IMR-90 (cell line): Measurements from ENCODE around the gene PHPT1.

Source experiments
- CTCF ChIP-seq: conservative IDR thresholded peaks from 2 replicates; pipeline ENCODE4 v1.5.1; 2012; ENCODE audit warnings: mild to moderate bottlenecking, low read depth, low read length, improper control_type of control experiment
- MAZ ChIP-seq: IDR thresholded peaks from 2 replicates; pipeline ENCODE4 v1.6.1; 2012; ENCODE audit warnings: low read depth, mild to moderate bottlenecking, low read length, improper control_type of control experiment, moderate library complexity, borderline replicate concordance
- MXI1 ChIP-seq: IDR thresholded peaks from 2 replicates; pipeline ENCODE4 v1.6.1; 2012; ENCODE audit warnings: low read depth, mild to moderate bottlenecking, low read length, moderate library complexity, borderline replicate concordance
- NFE2L2 ChIP-seq: fragments of 150-350 bp; IDR thresholded peaks from 2 replicates; pipeline ENCODE4 v1.6.1; 2016; ENCODE audit warnings: low read depth, mild to moderate bottlenecking, low read length
- POLR2A ChIP-seq: IDR thresholded peaks from 2 replicates; pipeline ENCODE4 v1.6.1; 2012; ENCODE audit warnings: mild to moderate bottlenecking, low read depth, low read length
- RAD21 ChIP-seq: IDR thresholded peaks from 2 replicates; pipeline ENCODE4 v1.6.1; 2012; ENCODE audit warnings: low read length, improper control_type of control experiment
- SMC3 ChIP-seq: fragments of 150-350 bp; IDR thresholded peaks from 2 replicates; pipeline ENCODE4 v1.6.1; 2016; ENCODE audit warnings: low read depth, mild to moderate bottlenecking, antibody characterized with exemption, low read length, moderate library complexity
- USF2 ChIP-seq: fragments of 150-350 bp; IDR thresholded peaks from 2 replicates; pipeline ENCODE4 v1.6.1; 2017; ENCODE audit warnings: mild to moderate bottlenecking, antibody characterized with exemption, low read length, low read depth

GRCh38 chr9:136827794-136828473 is 21.3 kb upstream of the PHPT1 start:
- TF ChIP-seq USF2 (no peak), CTCF (no peak), MXI1 (no peak), POLR2A (no peak), MAZ (no peak), RAD21 (no peak), NFE2L2 (no peak), SMC3 (no peak)
